ENCODE measurements around the gene FAM20A. TPM values are rescaled to one million over a fixed set of nuclear protein-coding genes. Genes with fewer than 3 reads are reported as not detected.

Gene FAM20A
- total RNA-seq, 2 experiments from 2014 or later: not detected

GRCh38 chr17:68592682-68593641 is 8.2 kb downstream of the FAM20A start:
- H3K27me3 Mint-ChIP-seq: peaks cover 42% of the 10 kb centered on the region
- no peak overlapping the region for H3K27ac Mint-ChIP-seq
- no peaks in the 10 kb centered on the region for H3K36me3 Mint-ChIP-seq (ENCODE audit: low read depth)
- DNase-seq: no peak
- no peaks in the 10 kb centered on the region for H3K9me3 Mint-ChIP-seq
- intact Hi-C loops (cut with micrococcal nuclease): no loop called here
- ChIA-PET POLR2A (no interaction called here), CTCF (interaction anchor here (1.5 to 1.8 kb wide), 2 partner anchors 13 to 21 kb away, joined by 5 read pairs; no protein-coding TSS in a partner anchor)
- ATAC-seq: no peak
- H3K4me1 Mint-ChIP-seq (ENCODE audit: low read depth): peaks cover 14% of the 10 kb centered on the region
- TF ChIP-seq, protein P1, sequence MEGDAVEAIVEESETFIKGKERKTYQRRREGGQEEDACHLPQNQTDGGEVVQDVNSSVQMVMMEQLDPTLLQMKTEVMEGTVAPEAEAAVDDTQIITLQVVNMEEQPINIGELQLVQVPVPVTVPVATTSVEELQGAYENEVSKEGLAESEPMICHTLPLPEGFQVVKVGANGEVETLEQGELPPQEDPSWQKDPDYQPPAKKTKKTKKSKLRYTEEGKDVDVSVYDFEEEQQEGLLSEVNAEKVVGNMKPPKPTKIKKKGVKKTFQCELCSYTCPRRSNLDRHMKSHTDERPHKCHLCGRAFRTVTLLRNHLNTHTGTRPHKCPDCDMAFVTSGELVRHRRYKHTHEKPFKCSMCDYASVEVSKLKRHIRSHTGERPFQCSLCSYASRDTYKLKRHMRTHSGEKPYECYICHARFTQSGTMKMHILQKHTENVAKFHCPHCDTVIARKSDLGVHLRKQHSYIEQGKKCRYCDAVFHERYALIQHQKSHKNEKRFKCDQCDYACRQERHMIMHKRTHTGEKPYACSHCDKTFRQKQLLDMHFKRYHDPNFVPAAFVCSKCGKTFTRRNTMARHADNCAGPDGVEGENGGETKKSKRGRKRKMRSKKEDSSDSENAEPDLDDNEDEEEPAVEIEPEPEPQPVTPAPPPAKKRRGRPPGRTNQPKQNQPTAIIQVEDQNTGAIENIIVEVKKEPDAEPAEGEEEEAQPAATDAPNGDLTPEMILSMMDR (IDR thresholded peaks at IDR 0.05): no peak
- no peak overlapping the region for H3K4me3 Mint-ChIP-seq

- H3K9me3 Mint-ChIP-seq: peaks cover 2% of the 10 kb centered on the region
- no peak for ATAC-seq
- H3K4me1 Mint-ChIP-seq (ENCODE audit: low read depth): peaks cover 14% of the 10 kb centered on the region
- H3K4me3 Mint-ChIP-seq: no peak overlapping the region
- no peaks in the 10 kb centered on the region for H3K36me3 Mint-ChIP-seq (ENCODE audit: low read depth)
- TF ChIP-seq, protein P1 (IDR thresholded peaks at IDR 0.05): no peak
- DNase-seq: no peak
- no peak overlapping the region for H3K27ac Mint-ChIP-seq
- peaks cover 37% of the 10 kb centered on the region for H3K27me3 Mint-ChIP-seq
- ChIA-PET CTCF (no interaction called here), POLR2A (interaction anchor here (1.1 kb wide), 1 partner anchor 649 kb away, joined by 3 read pairs; no protein-coding TSS in a partner anchor)
- intact Hi-C loops (cut with micrococcal nuclease): no loop called here
Observed at GRCh38 chr17:68592009-68592408, 9.2 kb downstream of the FAM20A start.

GRCh38 chr17:68591583-68591982 is 9.6 kb downstream of the FAM20A start:
- peak; percentile 9 for DNase-seq

GRCh38 chr17:68589086-68589485 is 12.1 kb downstream of the FAM20A start:
- ChIA-PET POLR2A (no interaction called here), CTCF (no interaction called here)
- Mint-ChIP-seq H3K4me3 (no peak overlapping the region), H3K9me3 (peaks cover 2% of the 10 kb centered on the region), H3K4me1 (ENCODE audit: low read depth) (no peaks in the 10 kb centered on the region), H3K27me3 (peaks cover 21% of the 10 kb centered on the region), H3K36me3 (ENCODE audit: low read depth) (no peaks in the 10 kb centered on the region), H3K27ac (no peak overlapping the region)
- no peak for DNase-seq
- TF ChIP-seq, protein P1 (IDR thresholded peaks at IDR 0.05): no peak
- intact Hi-C loops (cut with micrococcal nuclease): no loop called here
- ATAC-seq: no peak

More at GRCh38 chr17:68591583-68591982, 9.6 kb downstream of the FAM20A start:
- TF ChIP-seq, protein P1 (IDR thresholded peaks at IDR 0.05): no peak
- no peak for ATAC-seq
- peaks cover 14% of the 10 kb centered on the region for H3K4me1 Mint-ChIP-seq (ENCODE audit: low read depth)
- peaks cover 36% of the 10 kb centered on the region for H3K27me3 Mint-ChIP-seq
- intact Hi-C loops (cut with micrococcal nuclease): no loop called here
- peaks cover 2% of the 10 kb centered on the region for H3K9me3 Mint-ChIP-seq
- CTCF ChIA-PET: no interaction called here
- no peak overlapping the region for H3K27ac Mint-ChIP-seq
- no peak overlapping the region for H3K4me3 Mint-ChIP-seq
- no peaks in the 10 kb centered on the region for H3K36me3 Mint-ChIP-seq (ENCODE audit: low read depth)
- POLR2A ChIA-PET: interaction anchor here (1.1 kb wide), 1 partner anchor 650 kb away, joined by 3 read pairs; no protein-coding TSS in a partner anchor

DNA sequence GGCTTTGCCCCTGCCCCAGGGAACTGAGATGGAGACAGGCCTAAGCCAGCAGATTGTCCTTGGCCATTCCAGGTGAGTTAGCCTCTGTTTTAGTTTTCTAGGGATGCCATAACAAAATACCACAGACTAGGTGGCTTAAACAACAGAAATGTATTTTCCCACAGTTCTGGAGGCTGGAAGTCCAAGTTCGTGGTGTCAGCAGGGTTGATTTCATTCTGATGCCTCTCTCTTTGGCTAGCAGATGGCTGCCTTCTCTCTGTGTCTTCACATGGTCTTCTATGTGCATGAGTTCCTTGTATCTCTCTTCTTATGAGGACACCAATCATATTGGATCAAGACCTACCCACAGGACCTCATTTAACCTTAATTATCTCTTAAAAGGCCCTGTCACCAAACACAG is 12.8 kb downstream of the FAM20A start:
- no peak for DNase-seq
- TF ChIP-seq, protein P1 (IDR thresholded peaks at IDR 0.05): no peak
- POLR2A ChIA-PET: no interaction called here
- H3K27me3 Mint-ChIP-seq: peaks cover 15% of the 10 kb centered on the region
- no peaks in the 10 kb centered on the region for H3K36me3 Mint-ChIP-seq (ENCODE audit: low read depth)
- H3K9me3 Mint-ChIP-seq: peaks cover 2% of the 10 kb centered on the region
- no peak overlapping the region for H3K4me3 Mint-ChIP-seq
- CTCF ChIA-PET: no interaction called here
- no peak for ATAC-seq
- intact Hi-C loops (cut with micrococcal nuclease): no loop called here
- no peaks in the 10 kb centered on the region for H3K4me1 Mint-ChIP-seq (ENCODE audit: low read depth)
- H3K27ac Mint-ChIP-seq: no peak overlapping the region
